Measurements from ENCODE around the gene XK.
"Not testable (repeated sequence)": the region's sequence is repeated elsewhere in the genome, so short reads cannot be mapped to it uniquely, and the experiment has no call there.

XK gene, protein sequence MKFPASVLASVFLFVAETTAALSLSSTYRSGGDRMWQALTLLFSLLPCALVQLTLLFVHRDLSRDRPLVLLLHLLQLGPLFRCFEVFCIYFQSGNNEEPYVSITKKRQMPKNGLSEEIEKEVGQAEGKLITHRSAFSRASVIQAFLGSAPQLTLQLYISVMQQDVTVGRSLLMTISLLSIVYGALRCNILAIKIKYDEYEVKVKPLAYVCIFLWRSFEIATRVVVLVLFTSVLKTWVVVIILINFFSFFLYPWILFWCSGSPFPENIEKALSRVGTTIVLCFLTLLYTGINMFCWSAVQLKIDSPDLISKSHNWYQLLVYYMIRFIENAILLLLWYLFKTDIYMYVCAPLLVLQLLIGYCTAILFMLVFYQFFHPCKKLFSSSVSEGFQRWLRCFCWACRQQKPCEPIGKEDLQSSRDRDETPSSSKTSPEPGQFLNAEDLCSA

DNA sequence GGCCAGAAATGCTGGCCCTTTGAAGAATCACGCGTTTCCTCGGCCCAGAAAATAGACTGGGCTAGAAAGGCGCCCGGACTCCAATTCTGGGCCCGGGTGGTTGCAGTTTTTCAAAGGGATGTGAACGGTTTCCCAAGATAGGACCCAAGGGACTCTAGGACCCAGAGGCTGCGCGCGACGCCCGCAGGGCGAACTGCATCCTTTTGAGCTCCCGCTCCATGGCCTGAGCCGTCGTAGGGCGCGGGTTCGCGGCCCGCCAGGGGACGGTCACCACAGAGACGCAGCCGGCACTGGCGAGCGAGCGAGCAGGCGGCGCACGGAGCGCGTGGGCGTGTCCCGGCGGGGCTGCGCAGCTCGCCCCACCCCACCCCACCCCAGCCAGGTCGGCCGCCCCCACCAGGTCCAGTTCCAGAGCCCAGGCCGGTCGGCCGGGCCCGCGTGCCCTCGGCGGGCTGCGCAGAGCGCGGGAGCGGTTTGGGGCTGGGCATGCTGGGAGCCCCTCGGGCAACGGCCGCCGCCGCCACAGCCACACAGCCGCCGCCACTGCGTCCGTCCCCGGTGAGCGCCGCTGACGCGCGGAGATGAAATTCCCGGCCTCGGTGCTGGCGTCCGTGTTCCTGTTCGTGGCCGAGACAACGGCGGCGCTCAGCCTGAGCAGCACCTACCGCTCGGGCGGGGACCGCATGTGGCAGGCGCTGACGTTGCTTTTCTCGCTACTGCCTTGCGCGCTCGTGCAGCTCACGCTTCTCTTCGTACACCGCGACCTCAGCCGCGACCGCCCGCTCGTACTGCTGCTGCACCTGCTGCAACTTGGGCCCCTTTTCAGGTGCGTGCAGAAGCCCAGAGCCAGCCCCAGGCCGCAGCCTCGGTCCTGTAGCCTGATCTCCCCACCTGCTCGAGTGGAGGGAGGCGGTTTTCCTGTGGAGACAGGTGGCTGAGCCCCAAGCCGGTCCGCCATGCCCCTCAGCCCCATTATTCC, at the start of gene XK:
TSS of gene XK (plus strand) at position 411 of the 979 bp plus-strand sequence. CDS start at position 582, 171 bp downstream.
- peak; percentile 53 for DNase-seq (ENCODE audit: low spot score)

DNA sequence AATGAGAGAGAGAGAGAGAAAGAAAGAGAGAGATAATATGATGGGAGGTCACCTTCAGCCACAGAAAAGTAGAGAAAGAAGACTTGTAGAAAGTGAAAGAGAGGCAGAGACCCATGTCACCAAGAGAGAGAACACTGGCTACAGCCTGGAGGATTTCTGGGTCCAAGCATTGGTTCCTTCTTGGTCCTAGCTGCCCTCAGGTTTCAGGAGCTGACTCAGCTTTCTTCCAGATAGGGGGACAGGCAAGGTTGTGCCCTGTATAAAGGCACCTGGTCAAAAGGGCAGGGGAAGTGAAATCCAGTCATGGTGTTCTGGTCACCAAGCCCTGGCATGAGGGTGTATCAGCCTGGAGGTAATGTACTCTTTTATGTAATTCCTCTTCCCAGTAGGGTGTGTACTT, 47.5 kb upstream of the XK start:
- DNase-seq (ENCODE audit: low spot score) = no peak

DNA sequence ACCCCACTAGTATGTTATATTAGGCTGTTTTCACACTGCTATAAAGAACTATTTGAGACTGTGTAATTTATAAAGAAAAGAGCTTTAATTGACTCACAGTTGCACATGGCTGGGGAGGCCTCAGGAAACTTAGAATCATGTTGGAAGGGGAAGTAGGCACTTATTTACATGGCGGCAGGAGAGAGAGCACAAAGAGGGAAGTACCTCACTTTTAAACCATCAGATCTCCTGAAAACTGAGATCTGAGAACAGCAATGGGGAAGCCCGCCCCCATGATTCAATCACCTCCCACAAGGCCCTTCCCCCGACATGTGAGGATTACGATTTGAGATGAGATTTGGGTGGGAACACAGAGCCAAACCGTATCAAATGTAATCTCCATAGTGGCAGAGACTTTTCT, 45.4 kb upstream of the XK start:
- DNase-seq (ENCODE audit: low spot score) = no peak

DNA sequence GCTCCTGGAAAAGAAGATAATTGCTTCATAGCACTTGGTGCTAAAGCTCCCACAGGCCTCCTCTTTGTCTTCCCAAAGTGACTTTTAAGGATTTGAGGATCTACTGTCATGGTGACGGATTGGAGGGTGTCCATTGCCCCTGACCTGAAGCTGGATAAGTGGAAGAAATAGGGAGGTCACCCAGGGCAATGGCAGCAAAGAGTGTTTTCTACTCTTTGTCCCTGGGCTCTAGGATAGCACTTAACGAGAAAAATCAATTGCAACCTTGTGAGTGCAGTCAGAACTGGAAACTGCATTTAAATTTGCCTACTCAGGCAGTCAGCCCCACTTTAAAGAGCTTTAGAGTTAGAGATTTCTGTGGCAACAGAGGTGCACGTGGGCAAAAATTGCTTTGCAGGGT, 43.7 kb upstream of the XK start:
- no peak for DNase-seq (ENCODE audit: low spot score)

DNA sequence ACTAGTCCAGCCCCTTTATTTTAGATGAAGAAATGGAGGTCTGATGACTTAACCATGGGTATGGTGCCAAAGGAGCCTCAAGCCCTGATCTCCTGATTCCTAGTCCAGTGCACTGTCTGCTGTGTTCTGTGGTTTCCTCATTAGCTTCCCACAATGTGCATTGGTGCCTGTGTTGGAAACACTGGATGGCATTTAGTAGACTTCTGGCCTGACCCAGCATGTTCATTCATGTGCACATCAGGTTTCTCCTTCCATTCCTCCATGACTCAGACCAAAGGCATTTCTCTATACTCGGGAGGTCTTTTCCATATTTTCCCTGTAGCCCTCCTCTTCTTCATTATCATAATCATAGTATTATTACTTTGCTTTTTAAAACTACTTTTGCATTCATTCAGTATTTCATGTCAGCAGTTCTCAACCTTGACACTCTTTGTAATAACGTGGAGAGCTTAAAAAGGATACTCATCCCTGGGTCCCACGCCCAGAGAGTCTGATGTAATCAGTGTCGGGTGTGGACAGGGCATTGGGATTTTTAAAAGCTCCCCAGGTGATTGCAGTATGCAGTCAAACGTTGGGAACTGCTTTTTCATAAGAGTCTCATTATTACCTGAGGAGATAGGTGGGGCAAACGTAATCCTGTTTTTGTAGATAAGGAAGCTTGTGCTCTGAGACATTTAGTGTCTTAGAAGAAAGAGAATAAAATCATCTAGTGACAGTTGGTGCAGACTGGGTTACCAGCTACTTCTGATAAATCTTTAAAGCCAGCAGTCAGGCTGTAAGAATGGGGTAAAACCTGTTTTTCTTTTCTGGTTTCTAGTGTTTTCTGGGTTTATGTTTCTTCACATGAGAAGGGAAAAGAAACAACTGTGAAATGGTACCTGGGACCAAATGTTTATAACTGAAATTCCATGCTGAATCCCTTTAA, 40.9 kb upstream of the XK start:
- DNase-seq (ENCODE audit: low spot score) = no peak

DNA sequence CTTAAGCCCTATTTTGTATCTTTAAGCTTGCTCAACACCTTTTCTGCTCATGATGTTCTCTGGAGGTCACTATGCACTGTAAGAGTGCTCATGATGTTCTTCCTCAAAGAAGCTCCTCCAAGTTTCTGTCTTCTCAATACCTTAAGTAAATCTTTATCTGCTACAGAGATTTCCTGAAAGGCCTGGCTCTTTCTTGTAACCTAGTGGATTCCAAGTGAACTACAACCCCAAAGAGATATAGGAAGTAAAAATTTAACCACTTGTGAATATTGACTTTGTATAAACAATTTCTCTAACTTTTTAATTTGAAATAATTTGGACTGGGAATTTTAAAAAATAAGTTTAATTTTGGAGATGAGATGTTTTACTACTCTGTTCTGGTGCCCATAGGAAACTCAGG, 39.3 kb upstream of the XK start:
- no peak for DNase-seq (ENCODE audit: low spot score)

DNA sequence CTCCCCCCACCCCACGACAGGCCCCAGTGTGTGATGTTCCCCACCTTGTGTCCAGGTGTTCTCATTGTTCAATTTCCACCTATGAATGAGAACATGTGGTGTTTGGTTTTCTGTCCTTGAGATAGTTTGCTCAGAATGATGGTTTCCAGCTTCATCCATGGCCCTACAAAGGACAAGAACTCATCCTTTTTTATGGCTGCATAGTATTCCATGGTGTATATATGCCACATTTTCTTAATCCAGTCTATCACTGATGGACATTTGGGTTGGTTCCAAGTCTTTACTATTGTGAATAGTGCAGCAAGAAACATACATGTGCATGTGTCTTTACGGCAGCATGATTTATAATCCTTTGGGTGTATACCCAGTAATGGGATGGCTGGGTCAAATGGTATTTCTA, 34.7 kb upstream of the XK start:
- DNase-seq (ENCODE audit: low spot score) = not testable (repeated sequence)

DNA sequence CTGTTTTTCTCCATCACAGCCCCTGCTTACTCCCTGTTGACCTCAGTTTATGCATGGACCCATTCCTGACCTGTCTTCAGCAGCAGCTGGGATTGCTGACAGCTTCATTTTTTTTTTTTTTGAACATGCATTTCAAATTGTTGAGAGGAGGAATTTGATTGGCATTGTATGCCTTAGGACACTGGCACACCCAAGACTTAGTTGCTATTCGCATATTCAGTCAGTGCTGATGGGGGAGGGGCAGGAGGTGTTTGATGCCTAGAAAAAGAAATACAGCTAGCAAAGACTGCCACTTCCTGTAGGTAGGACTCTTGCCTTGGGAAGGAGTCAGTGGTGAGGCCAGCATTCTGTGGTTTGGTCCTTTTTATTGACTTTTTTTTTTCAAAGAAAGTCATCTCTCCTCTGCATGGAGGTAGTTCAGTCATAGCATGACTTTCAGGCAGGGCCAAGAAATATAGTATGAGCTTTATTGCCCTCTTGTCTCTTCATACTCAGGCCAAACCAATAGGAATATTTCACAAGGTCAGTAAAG, 33.6 kb upstream of the XK start:
- no peak for DNase-seq (ENCODE audit: low spot score)

DNA sequence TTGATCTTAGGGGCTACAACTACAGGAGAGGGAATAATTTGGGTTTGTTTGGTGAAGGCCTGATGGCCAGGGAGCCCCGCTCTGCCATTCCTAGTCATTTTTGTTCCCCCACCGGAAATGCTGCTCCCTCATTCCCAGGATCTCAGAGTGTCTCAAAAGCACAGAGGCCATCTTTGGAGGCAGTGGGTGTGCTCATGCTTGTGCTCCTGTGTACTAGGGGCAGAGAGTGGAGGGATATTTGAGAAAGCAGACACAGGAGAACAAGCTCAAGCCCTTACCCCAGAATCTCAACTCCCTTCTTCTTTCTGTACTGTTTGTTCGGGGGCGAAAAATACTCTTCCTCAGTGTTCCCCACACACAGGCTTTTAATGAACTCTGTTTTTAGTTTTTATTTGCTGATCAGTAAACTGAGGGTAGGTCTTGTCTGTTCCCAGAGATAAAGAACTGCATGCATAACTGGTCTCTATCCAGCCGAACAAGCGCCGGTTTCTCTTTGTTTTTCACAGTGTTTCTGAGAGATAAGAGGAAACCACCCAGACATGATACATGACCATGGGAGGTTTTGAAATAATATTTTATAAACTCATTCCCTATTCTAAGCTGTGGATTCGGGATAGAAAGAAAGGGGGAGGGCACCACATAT, 32.9 kb upstream of the XK start:
- no peak for DNase-seq (ENCODE audit: low spot score)

DNA sequence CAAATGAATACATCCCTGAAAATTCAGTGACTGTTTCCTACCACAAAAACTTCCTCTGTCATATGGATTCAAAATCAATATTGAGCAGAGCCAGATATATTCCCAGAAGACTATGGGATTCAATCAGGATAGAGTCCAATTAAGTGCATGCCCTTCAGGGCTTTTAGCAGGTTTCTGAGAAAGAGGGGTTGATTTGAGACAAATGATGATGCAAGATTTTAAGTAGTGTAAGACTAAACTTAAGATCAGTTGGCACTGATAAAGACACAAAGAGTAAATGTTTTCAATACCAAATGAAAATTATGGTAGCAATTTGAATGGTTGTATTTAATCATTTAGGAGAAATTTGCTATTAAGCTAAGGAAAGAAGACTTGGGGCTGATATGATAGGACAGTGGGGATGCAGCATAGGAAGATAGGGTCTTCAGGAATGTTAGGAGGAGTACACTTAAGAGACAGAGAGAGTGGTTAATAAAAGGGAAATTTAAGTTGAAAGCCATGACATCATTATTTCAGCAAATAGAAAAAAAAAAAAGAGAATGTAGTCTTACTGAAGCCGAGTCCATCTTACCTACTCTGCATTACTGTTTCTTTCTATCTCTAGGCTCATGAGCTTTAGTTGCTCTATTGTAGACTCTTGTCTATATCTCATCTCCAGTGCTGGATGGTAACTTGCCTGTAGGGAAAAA, 32.0 kb upstream of the XK start:
- DNase-seq (ENCODE audit: low spot score) = no peak

DNA sequence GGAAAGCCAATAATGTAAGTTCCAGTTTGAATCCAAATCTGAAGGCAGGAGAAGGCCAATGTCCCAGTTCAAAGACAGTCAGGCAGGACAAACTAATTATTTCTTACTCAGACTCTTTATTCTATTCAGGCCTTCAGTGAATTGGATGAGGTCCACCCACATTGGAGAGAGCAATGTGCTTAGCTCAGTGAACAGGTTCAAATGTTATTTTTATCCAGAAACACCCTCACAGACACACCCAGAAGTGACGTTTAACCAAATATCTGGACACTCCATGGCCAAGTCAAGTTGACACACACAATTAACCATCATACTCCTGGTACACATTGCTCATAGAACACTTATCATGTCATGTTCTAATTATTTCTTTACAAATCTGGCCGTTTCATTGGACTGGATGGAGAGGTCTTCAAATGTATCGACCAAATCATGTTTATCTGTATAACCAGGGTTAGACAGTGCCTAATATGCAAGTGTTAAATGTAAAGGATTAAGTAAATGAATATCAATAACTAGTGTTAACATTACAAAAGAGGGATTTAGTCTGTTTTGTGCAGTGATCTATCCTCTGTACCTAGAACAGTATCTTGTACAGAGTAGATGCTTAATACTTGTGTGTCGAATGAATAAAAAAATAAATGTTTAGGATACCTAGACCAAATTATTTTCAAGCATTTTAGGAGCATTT, 27.1 kb upstream of the XK start:
- no peak for DNase-seq (ENCODE audit: low spot score)

DNA sequence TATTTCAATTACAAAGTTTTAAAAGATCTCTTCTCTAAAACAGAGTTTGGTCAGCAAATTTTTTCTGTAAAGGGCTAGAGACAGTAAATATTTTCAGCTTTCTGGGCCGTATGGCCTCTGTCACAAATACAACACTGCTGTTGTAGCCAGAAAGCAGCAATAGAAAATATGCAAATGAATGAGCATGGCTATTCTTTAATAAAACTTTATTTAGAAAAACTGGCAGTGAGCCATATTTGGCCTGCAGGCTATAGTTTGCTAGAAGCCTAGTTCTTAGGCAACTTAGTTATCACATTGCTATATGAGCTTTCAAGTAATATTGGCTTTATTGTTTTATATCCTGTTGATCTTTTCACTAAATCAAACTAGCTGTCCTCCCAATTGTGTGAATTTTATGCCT, 26.5 kb upstream of the XK start:
- DNase-seq (ENCODE audit: low spot score) = no peak

DNA sequence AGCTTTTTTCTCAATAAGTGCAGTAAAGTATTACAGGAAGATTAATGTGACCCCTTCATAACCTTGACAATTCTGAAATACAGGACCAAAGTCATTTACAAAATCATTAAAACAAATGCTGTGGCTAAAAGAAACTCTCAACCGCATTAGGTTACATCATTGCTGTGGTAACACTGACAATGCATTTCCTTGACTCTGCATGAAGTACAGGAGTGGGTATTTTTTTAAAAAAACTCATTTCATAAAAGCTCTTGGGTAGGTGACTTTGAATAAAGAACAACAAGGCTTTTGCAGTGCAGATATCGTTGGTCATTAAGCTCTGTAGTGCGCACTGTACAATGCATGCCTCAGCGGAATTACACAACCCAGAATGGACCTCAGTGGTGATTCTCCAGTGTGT, 23.4 kb upstream of the XK start:
- no peak for DNase-seq (ENCODE audit: low spot score)

DNA sequence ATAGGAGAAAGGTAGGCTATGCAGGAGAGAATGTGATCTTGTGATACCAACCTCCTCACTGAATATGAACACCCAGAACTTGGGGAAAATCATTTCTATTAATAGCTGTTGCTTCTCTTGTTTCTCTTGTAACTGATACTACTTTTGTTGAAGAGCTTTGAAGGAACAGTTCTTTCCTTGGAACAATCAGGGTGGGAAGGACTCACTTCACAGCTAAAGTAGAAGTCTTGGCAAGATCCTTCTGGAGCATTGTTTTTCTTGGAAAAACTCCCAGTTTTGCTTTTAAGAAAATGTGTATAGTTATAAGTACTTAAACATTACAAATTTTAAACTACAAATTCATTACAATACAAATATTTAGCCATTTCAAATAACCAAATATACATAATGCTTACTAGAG, 19.1 kb upstream of the XK start:
- DNase-seq (ENCODE audit: low spot score) = no peak

DNA sequence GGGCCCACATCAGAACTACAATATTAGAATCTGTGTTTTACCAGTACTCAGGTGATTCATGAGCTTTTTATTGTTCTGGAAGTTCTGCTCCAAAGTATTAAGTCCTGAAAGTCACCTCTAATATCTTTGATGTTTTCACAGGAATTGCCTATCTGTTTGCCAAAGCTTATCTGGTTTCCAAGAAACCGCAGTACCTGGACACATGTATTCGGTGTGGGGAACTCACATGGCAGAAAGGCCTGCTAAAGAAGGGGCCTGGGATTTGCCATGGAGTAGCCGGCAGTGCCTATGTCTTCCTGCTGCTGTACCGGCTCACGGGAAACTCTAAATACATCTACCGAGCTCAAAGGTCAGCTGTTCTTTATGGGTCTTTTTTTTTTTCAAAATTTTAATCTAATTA, 18.4 kb upstream of the XK start:
- DNase-seq (ENCODE audit: low spot score) = no peak

DNA sequence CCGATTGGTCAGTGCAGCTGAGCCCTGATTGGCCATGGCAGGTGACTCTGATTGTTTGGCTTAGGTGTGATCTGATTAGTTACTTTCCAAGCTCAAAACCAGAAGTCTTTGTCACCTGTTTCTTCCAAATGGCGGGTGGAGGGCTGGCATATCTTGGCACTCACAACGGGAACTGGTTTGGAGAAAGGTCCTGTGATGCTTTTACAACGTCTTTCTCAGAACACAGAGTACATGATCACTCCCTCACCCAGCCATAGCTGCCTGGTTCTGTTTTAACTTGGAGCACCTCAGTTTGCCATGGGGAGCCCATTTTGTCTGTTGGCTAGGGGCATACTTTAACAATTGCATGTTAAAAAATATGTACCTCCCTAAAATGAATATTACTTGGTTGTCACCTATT, 13.0 kb upstream of the XK start:
- DNase-seq (ENCODE audit: low spot score) = no peak

DNA sequence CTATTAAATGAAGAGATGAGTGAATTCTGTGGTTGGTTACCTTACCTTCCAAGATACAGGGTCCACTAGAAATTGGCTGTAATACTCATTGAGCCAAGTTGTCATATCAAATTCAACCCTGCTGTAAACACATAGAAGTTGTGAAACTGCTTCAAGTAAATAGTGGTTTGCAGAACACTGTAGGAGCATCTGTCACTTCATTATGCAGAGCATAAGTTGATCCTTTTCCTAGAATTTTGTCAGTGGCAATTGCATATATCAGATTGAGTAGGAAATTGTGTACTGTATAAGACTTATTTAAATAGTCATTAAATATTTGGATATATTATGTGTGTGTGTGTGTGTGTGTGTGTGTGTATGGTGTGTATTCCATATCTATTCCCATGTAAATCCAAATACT, 8.8 kb upstream of the XK start:
- no peak for DNase-seq (ENCODE audit: low spot score)

DNA sequence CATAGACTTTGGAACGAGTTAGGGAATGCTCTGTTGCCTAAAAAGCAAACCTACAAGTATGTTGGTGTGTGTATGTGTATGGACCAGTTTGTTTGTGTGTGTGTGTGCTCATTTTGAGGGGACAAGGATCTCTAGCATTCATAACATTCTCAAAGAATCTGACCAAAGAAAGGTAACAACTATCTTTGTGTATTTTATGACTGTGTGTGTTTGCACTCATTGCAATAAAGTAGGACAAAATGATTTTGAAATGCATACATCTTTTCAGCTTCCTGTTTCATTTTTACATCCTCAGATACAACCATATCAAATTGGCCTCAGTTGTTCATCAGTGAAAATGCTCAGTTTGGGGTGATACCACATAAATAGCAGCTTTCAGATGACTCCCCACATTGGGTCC, 8.3 kb upstream of the XK start:
- DNase-seq (ENCODE audit: low spot score) = no peak

DNA sequence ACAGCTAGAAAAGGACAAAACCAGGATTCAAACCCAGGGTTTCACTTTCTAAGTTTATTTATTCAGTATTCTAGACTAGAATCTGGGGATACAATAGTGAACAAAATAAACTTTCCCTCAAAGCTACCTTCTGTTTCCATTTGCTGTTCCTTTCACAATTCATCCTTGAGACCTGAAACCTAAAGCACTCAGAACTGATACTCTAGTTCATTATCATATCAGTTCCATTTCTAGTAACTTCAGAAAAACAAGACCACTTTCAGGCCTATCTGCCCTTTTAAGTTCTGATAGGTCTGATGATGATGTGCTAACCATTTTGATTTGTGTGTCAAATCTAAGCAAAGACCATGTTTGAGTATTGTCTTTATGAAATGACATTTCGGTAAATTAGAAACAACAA, 7.8 kb upstream of the XK start:
- DNase-seq (ENCODE audit: low spot score) = no peak

DNA sequence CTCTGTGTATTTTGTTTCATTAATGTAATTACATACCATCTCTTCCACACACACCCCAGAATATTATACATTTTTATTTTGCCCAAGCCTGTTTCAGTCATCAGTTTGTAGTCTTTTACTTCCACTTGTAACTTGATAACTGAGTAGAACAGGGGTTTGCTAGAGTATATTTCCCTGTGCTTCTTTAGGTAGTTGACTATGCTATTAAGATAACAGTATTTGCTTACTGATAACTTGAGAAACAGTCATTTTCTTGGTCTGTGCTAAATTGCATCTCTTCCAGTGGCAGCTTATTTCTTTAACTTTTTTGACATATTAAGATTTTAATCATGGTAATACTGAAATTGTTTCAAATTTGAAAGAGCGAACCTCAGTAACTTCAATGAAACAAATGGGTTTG, 7.0 kb upstream of the XK start:
- DNase-seq (ENCODE audit: low spot score) = no peak
